GM18909 (cell line): ENCODE measurements around the gene SMYD3.

ENCODE experiments used
- ATAC-seq: cut with Tn5 transposase; IDR thresholded peaks from one replicate; pipeline ENCODE4 v1.9.1; 2021; ENCODE audit warnings: mild to moderate bottlenecking; ENCODE audit not compliant: unreplicated experiment, poor library complexity

SMYD3 gene

GRCh38 chr1:246477634-246478033 lies 29.4 kb downstream of the SMYD3 start:
- ATAC-seq, result no peak

- no peak for ATAC-seq
These were observed 30.3 kb downstream of the SMYD3 start for GRCh38 chr1:246476771-246477170.

GRCh38 chr1:246471688-246472087 lies 35.4 kb downstream of the SMYD3 start:
- ATAC-seq, result no peak

- ATAC-seq, result no peak
These were observed 36.5 kb downstream of the SMYD3 start for GRCh38 chr1:246470585-246470984.

- no peak for ATAC-seq
These were observed 44.1 kb downstream of the SMYD3 start for GRCh38 chr1:246462986-246463385.

- no peak for ATAC-seq
These were observed 46.7 kb downstream of the SMYD3 start for GRCh38 chr1:246460406-246460805.

GRCh38 chr1:246459221-246459620 lies 47.9 kb downstream of the SMYD3 start:
- ATAC-seq, result no peak

GRCh38 chr1:246455476-246455875 lies 51.6 kb downstream of the SMYD3 start:
- ATAC-seq, result no peak

- ATAC-seq, result no peak
These were observed 52.4 kb downstream of the SMYD3 start for GRCh38 chr1:246454655-246455054.

- no peak for ATAC-seq
These were observed 56.3 kb downstream of the SMYD3 start for GRCh38 chr1:246450611-246451251.

- no peak for ATAC-seq
These were observed 58.7 kb downstream of the SMYD3 start for GRCh38 chr1:246448373-246448772.

- ATAC-seq, result no peak
These were observed 59.6 kb downstream of the SMYD3 start for GRCh38 chr1:246447501-246447900.

GRCh38 chr1:246445503-246445902 lies 61.6 kb downstream of the SMYD3 start:
- no peak for ATAC-seq

GRCh38 chr1:246444617-246445016 lies 62.5 kb downstream of the SMYD3 start:
- ATAC-seq, result no peak

GRCh38 chr1:246437961-246438360 lies 69.1 kb downstream of the SMYD3 start:
- no peak for ATAC-seq

- ATAC-seq, result no peak
These were observed 71.5 kb downstream of the SMYD3 start for GRCh38 chr1:246435421-246436041.

GRCh38 chr1:246434335-246434734 lies 72.7 kb downstream of the SMYD3 start:
- ATAC-seq, result no peak

- ATAC-seq, result no peak
These were observed 78.4 kb downstream of the SMYD3 start for GRCh38 chr1:246428542-246429308.

- no peak for ATAC-seq
These were observed 79.5 kb downstream of the SMYD3 start for GRCh38 chr1:246427611-246428010.

- ATAC-seq, result no peak
These were observed 81.2 kb downstream of the SMYD3 start for GRCh38 chr1:246425895-246426294.

- ATAC-seq, result no peak
These were observed 81.8 kb downstream of the SMYD3 start for GRCh38 chr1:246425139-246425794.
